ENCODE measurements around the gene PHKG1.
"Not testable (repeated sequence)": the region's sequence is repeated elsewhere in the genome, so short reads cannot be mapped to it uniquely, and the experiment has no call there.

PHKG1 gene

GRCh38 chr7:56033671-56034432, 58.9 kb downstream of the PHKG1 start:
- peak; percentile 83 for DNase-seq

- DNase-seq: not testable (repeated sequence)
Measured at GRCh38 chr7:56032578-56032977, 60.2 kb downstream of the PHKG1 start.

DNA sequence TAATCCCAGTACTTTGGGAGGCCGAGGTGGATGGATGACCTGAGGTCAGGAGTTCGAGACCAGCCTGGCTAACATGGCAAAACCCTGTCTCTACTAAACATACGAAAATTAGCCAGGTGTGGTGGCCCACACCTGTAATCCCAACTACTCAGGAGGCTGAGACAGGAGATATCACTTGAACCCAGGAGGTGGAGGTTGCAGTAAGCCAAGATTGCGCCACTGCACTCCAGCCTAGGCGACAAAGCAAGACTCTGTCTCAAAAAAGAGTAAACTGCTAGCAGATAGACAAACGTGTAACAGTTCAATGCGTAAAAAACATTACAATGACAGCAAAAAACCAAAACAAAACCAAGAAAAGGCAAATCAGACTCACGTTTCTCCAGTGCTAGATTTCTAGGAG, 61.2 kb downstream of the PHKG1 start:
- DNase-seq: not testable (repeated sequence)

GRCh38 chr7:56030340-56030739, 62.4 kb downstream of the PHKG1 start:
- no peak for DNase-seq
